IgD-negative memory B cell (primary cell): ENCODE measurements around the gene ZAR1L. TPM values are rescaled to one million over a fixed set of nuclear protein-coding genes. Genes with fewer than 3 reads are reported as not detected.

Source experiments
- H3K27ac Mint-ChIP-seq, 3 donors: one replicate each; pipeline ENCODE4 v1.8.0; 2020 to 2022; ENCODE audit warnings: mild to moderate bottlenecking in 3 of 3, mixed read lengths in 3 of 3, moderate library complexity in 1 of 3
- H3K27me3 Mint-ChIP-seq: one replicate; pipeline ENCODE4 v1.8.0; 2021; ENCODE audit warnings: mixed read lengths
- H3K36me3 Mint-ChIP-seq: one replicate; pipeline ENCODE4 v1.8.0; 2020; ENCODE audit warnings: mild to moderate bottlenecking, mixed read lengths
- H3K4me1 Mint-ChIP-seq, 3 donors: one replicate each; pipeline ENCODE4 v1.8.0; 2020 to 2022; ENCODE audit warnings: mixed read lengths in 3 of 3, mild to moderate bottlenecking in 1 of 3
- H3K4me3 Mint-ChIP-seq, 4 donors: one replicate each; pipeline ENCODE4 v1.8.0; 2020 to 2022; ENCODE audit warnings: mild to moderate bottlenecking in 4 of 4, mixed read lengths in 4 of 4, moderate library complexity in 3 of 4
- H3K9me3 Mint-ChIP-seq, 3 donors: one replicate each; pipeline ENCODE4 v1.8.0; 2020 to 2021; ENCODE audit warnings: mixed read lengths in 3 of 3, mild to moderate bottlenecking in 1 of 3
- polyA plus RNA-seq: library from polyadenylated mRNA; unstranded; fragments of 300-500 nt; fragmentation: Illumina TruSeq; gene quantifications from one replicate; pipeline ENCODE4 v1.2.3, GENCODE V29; 2021

The ZAR1L gene
- polyA plus RNA-seq, 1 donor from 2014 or later: not detected

GRCh38 chr13:32314271-32315237, 609 bp downstream of the ZAR1L start:
- Mint-ChIP-seq H3K4me1 (peaks cover 5 to 14% (median 14%) of the 10 kb centered on the region in 3 donors), H3K4me3 (peak overlapping the region; percentile 93 to 99 (median 98)), H3K9me3 (no peaks in the 10 kb centered on the region)

GRCh38 chr13:32311188-32311897, 3.8 kb downstream of the ZAR1L start:
- Mint-ChIP-seq H3K4me1 (peaks cover 5 to 16% (median 13%) of the 10 kb centered on the region in 3 donors), H3K36me3 (no peaks in the 10 kb centered on the region), H3K27me3 (peaks cover 4% of the 10 kb centered on the region), H3K4me3 (peak overlapping the region in 1 of 4 donors; percentile 57), H3K27ac (peak overlapping the region in 2 of 3 donors; percentile 61 to 87), H3K9me3 (no peaks in the 10 kb centered on the region)

More at GRCh38 chr13:32314271-32315237, 609 bp downstream of the ZAR1L start:
- peaks cover 1% of the 10 kb centered on the region for H3K27me3 Mint-ChIP-seq
- no peaks in the 10 kb centered on the region for H3K36me3 Mint-ChIP-seq
- H3K27ac Mint-ChIP-seq: peak overlapping the region; percentile 98 to 100 (median 99)

- Mint-ChIP-seq H3K27ac (peak overlapping the region in 1 of 3 donors; percentile 61), H3K4me1 (peaks cover 5 to 16% (median 10%) of the 10 kb centered on the region in 3 donors), H3K4me3 (peak overlapping the region in 2 of 4 donors; percentile 57 to 63), H3K9me3 (no peaks in the 10 kb centered on the region), H3K27me3 (peaks cover 6% of the 10 kb centered on the region), H3K36me3 (peaks cover 2% of the 10 kb centered on the region)
These were observed 4.9 kb downstream of the ZAR1L start for GRCh38 chr13:32310134-32310706.

- peak overlapping the region in 2 of 4 donors; percentile 57 to 63 for H3K4me3 Mint-ChIP-seq
These were observed 5.6 kb downstream of the ZAR1L start for GRCh38 chr13:32309312-32310133.

GRCh38 chr13:32305646-32306045, 9.5 kb downstream of the ZAR1L start:
- no peak overlapping the region for H3K27ac Mint-ChIP-seq
- peaks cover 4 to 11% (median 5%) of the 10 kb centered on the region in 3 donors for H3K4me1 Mint-ChIP-seq
- H3K4me3 Mint-ChIP-seq: no peak overlapping the region
- H3K36me3 Mint-ChIP-seq: peaks cover 2% of the 10 kb centered on the region
- no peaks in the 10 kb centered on the region for H3K9me3 Mint-ChIP-seq
- H3K27me3 Mint-ChIP-seq: peaks cover 6% of the 10 kb centered on the region

More at GRCh38 chr13:32309312-32310133, 5.6 kb downstream of the ZAR1L start:
- H3K27ac Mint-ChIP-seq: peak overlapping the region in 1 of 3 donors; percentile 61
- peaks cover 5 to 14% (median 5%) of the 10 kb centered on the region in 3 donors for H3K4me1 Mint-ChIP-seq
- peaks cover 2% of the 10 kb centered on the region for H3K36me3 Mint-ChIP-seq
- H3K27me3 Mint-ChIP-seq: peaks cover 6% of the 10 kb centered on the region
- no peaks in the 10 kb centered on the region for H3K9me3 Mint-ChIP-seq

GRCh38 chr13:32302461-32302860, 12.7 kb downstream of the ZAR1L start:
- Mint-ChIP-seq H3K9me3 (peaks cover 0 to 2% (median 0%) of the 10 kb centered on the region in 3 donors), H3K4me1 (peaks cover 0 to 2% (median 0%) of the 10 kb centered on the region in 3 donors), H3K27ac (no peak overlapping the region), H3K4me3 (no peak overlapping the region), H3K27me3 (peaks cover 6% of the 10 kb centered on the region), H3K36me3 (peaks cover 2% of the 10 kb centered on the region)

- no peak overlapping the region for H3K4me3 Mint-ChIP-seq
- peaks cover 0 to 2% (median 0%) of the 10 kb centered on the region in 3 donors for H3K4me1 Mint-ChIP-seq
- H3K27ac Mint-ChIP-seq: no peak overlapping the region
- peaks cover 2% of the 10 kb centered on the region for H3K27me3 Mint-ChIP-seq
- no peaks in the 10 kb centered on the region for H3K36me3 Mint-ChIP-seq
- H3K9me3 Mint-ChIP-seq: peaks cover 0 to 2% (median 0%) of the 10 kb centered on the region in 3 donors
These were observed 14.2 kb downstream of the ZAR1L start for GRCh38 chr13:32300920-32301319.

GRCh38 chr13:32300406-32300805, 14.8 kb downstream of the ZAR1L start:
- H3K27ac Mint-ChIP-seq: no peak overlapping the region
- H3K27me3 Mint-ChIP-seq: peaks cover 2% of the 10 kb centered on the region
- H3K4me1 Mint-ChIP-seq: peaks cover 0 to 2% (median 0%) of the 10 kb centered on the region in 3 donors
- peaks cover 0 to 2% (median 0%) of the 10 kb centered on the region in 3 donors for H3K9me3 Mint-ChIP-seq
- no peaks in the 10 kb centered on the region for H3K36me3 Mint-ChIP-seq
- H3K4me3 Mint-ChIP-seq: no peak overlapping the region

GRCh38 chr13:32299893-32300292, 15.3 kb downstream of the ZAR1L start:
- Mint-ChIP-seq H3K27me3 (peaks cover 2% of the 10 kb centered on the region), H3K9me3 (peaks cover 0 to 2% (median 0%) of the 10 kb centered on the region in 3 donors), H3K36me3 (no peaks in the 10 kb centered on the region), H3K4me1 (peaks cover 0 to 2% (median 0%) of the 10 kb centered on the region in 3 donors), H3K27ac (no peak overlapping the region), H3K4me3 (no peak overlapping the region)

- no peaks in the 10 kb centered on the region for H3K36me3 Mint-ChIP-seq
- H3K27ac Mint-ChIP-seq: no peak overlapping the region
- peaks cover 0 to 2% (median 0%) of the 10 kb centered on the region in 3 donors for H3K9me3 Mint-ChIP-seq
- H3K4me1 Mint-ChIP-seq: peaks cover 0 to 2% (median 0%) of the 10 kb centered on the region in 3 donors
- peaks cover 2% of the 10 kb centered on the region for H3K27me3 Mint-ChIP-seq
- H3K4me3 Mint-ChIP-seq: no peak overlapping the region
These were observed 16.5 kb downstream of the ZAR1L start for GRCh38 chr13:32298695-32299094.

GRCh38 chr13:32297206-32297605, 18.0 kb downstream of the ZAR1L start:
- H3K9me3 Mint-ChIP-seq: peaks cover 0 to 2% (median 0%) of the 10 kb centered on the region in 3 donors

GRCh38 chr13:32285633-32285965, 29.6 kb downstream of the ZAR1L start:
- no peak overlapping the region for H3K27ac Mint-ChIP-seq
- H3K4me3 Mint-ChIP-seq: no peak overlapping the region
- no peaks in the 10 kb centered on the region for H3K27me3 Mint-ChIP-seq
- no peaks in the 10 kb centered on the region for H3K9me3 Mint-ChIP-seq
- H3K36me3 Mint-ChIP-seq: peaks cover 2% of the 10 kb centered on the region
- no peaks in the 10 kb centered on the region for H3K4me1 Mint-ChIP-seq

More at GRCh38 chr13:32297206-32297605, 18.0 kb downstream of the ZAR1L start:
- H3K4me3 Mint-ChIP-seq: no peak overlapping the region
- H3K27ac Mint-ChIP-seq: no peak overlapping the region
- H3K4me1 Mint-ChIP-seq: peaks cover 0 to 2% (median 0%) of the 10 kb centered on the region in 3 donors
- H3K27me3 Mint-ChIP-seq: peaks cover 2% of the 10 kb centered on the region
- H3K36me3 Mint-ChIP-seq: no peaks in the 10 kb centered on the region

- H3K27me3 Mint-ChIP-seq: no peaks in the 10 kb centered on the region
- H3K27ac Mint-ChIP-seq: no peak overlapping the region
- H3K4me1 Mint-ChIP-seq: no peaks in the 10 kb centered on the region
- no peak overlapping the region for H3K4me3 Mint-ChIP-seq
- peaks cover 2% of the 10 kb centered on the region for H3K36me3 Mint-ChIP-seq
- H3K9me3 Mint-ChIP-seq: no peaks in the 10 kb centered on the region
These were observed 30.1 kb downstream of the ZAR1L start for GRCh38 chr13:32284927-32285632.
